ENCODE data around the gene COL1A1. TPM values are rescaled to one million over a fixed set of nuclear protein-coding genes. Genes with fewer than 3 reads are reported as not detected.
A peak's percentile ranks its signal among the peaks of the same experiment; 100 is the strongest.

The COL1A1 gene
- total RNA-seq (2021; fragmentation: NEBNext Ultra II Directional; extraction: Animal tissue kit (Norgen Biotek cat#: 25700)), result 1,000 to 10,000 TPM; 4,948 to 7,804 (median 5,240) TPM
- long read RNA-seq, full-length matches to known transcripts, result 817 of 2,899 reads
- long read RNA-seq, partial matches to known transcripts, result 1,655 of 2,899 reads
- long read RNA-seq, other reads (novel, unspliced or antisense), result 427 of 2,899 reads

GRCh38 chr17:50201276-50201854 lies at the start of gene COL1A1:
COL1A1 (minus strand) TSS chr17:50201631; CDS start chr17:50201513, 118 bp downstream.
- Mint-ChIP-seq H3K4me3 (peak within 1 kb of the TSS; percentile 100), H3K36me3 (ENCODE audit: low read depth) (peaks cover 50% of the 10 kb centered on the region), H3K4me1 (ENCODE audit: low read depth) (peaks cover 74% of the 10 kb centered on the region), H3K27ac (peak within 1 kb of the TSS; percentile 100), H3K9me3 (peaks cover 21% of the 10 kb centered on the region), H3K27me3 (ENCODE audit: insufficient read depth) (peaks cover 39% of the 10 kb centered on the region)
- peak; percentile 96 for DNase-seq
- no peak for TF ChIP-seq CTCF (IDR thresholded peaks at IDR 0.05)

- Mint-ChIP-seq H3K9me3 (peaks cover 15% of the 10 kb centered on the region), H3K4me1 (ENCODE audit: low read depth) (peaks cover 9% of the 10 kb centered on the region), H3K27ac (no peak overlapping the region), H3K4me3 (no peak overlapping the region), H3K27me3 (ENCODE audit: insufficient read depth) (no peaks in the 10 kb centered on the region), H3K36me3 (ENCODE audit: low read depth) (peaks cover 19% of the 10 kb centered on the region)
- no peak for DNase-seq
- no peak for TF ChIP-seq CTCF (IDR thresholded peaks at IDR 0.05)
Observed at GRCh38 chr17:50248255-50248654, 46.8 kb upstream of the COL1A1 start.

- H3K4me3 Mint-ChIP-seq, result no peak overlapping the region
- peaks cover 19% of the 10 kb centered on the region for H3K36me3 Mint-ChIP-seq (ENCODE audit: low read depth)
- peaks cover 12% of the 10 kb centered on the region for H3K4me1 Mint-ChIP-seq (ENCODE audit: low read depth)
- peaks cover 19% of the 10 kb centered on the region for H3K9me3 Mint-ChIP-seq
- no peak overlapping the region for H3K27ac Mint-ChIP-seq
- no peak for DNase-seq
- TF ChIP-seq CTCF (IDR thresholded peaks at IDR 0.05), result no peak
- H3K27me3 Mint-ChIP-seq (ENCODE audit: insufficient read depth), result peaks cover 2% of the 10 kb centered on the region; the same call in 1 of the 2 replicates
Observed at GRCh38 chr17:50244771-50245170, 43.3 kb upstream of the COL1A1 start.

GRCh38 chr17:50241431-50241830 lies 40.0 kb upstream of the COL1A1 start:
- Mint-ChIP-seq H3K27me3 (ENCODE audit: insufficient read depth) (peaks cover 3% of the 10 kb centered on the region), H3K4me1 (ENCODE audit: low read depth) (peaks cover 36% of the 10 kb centered on the region), H3K4me3 (no peak overlapping the region)

GRCh38 chr17:50240851-50241250 lies 39.4 kb upstream of the COL1A1 start:
- H3K9me3 Mint-ChIP-seq, result peaks cover 4% of the 10 kb centered on the region; the same call in 1 of the 2 replicates
- H3K4me3 Mint-ChIP-seq, result no peak overlapping the region
- H3K4me1 Mint-ChIP-seq (ENCODE audit: low read depth), result peaks cover 36% of the 10 kb centered on the region
- H3K36me3 Mint-ChIP-seq (ENCODE audit: low read depth), result no peaks in the 10 kb centered on the region
- DNase-seq, result peak; percentile 53
- peaks cover 3% of the 10 kb centered on the region for H3K27me3 Mint-ChIP-seq (ENCODE audit: insufficient read depth)
- TF ChIP-seq CTCF (IDR thresholded peaks at IDR 0.05), result no peak
- no peak overlapping the region for H3K27ac Mint-ChIP-seq

More at GRCh38 chr17:50241431-50241830, 40.0 kb upstream of the COL1A1 start:
- H3K27ac Mint-ChIP-seq, result no peak overlapping the region
- H3K36me3 Mint-ChIP-seq (ENCODE audit: low read depth), result no peaks in the 10 kb centered on the region
- DNase-seq, result no peak
- no peak for TF ChIP-seq CTCF (IDR thresholded peaks at IDR 0.05)
- peaks cover 4% of the 10 kb centered on the region; the same call in 1 of the 2 replicates for H3K9me3 Mint-ChIP-seq
